Skeletal muscle cell (primary cell): ENCODE data around the gene SIGLEC1.

ENCODE experiments used
- DNase-seq: peaks from one replicate; pipeline ENCODE4 v3.0.0-alpha.2; 2010; ENCODE audit warnings: low read depth
- H3K4me3 ChIP-seq: 2 replicates; pipeline ENCODE4 v1.5.1; 2011; ENCODE audit warnings: low read depth, mild to moderate bottlenecking, control low read depth, low read length, moderate library complexity

SIGLEC1 gene

GRCh38 chr20:3705970-3706739 lies 6.2 kb downstream of the SIGLEC1 start:
- DNase-seq: no peak
- H3K4me3 ChIP-seq: no peak overlapping the region

GRCh38 chr20:3705491-3705969 lies 6.9 kb downstream of the SIGLEC1 start:
- H3K4me3 ChIP-seq: no peak overlapping the region
- no peak for DNase-seq

GRCh38 chr20:3704087-3704486 lies 8.3 kb downstream of the SIGLEC1 start:
- no peak for DNase-seq
- no peak overlapping the region for H3K4me3 ChIP-seq

- no peak overlapping the region for H3K4me3 ChIP-seq
- no peak for DNase-seq
Measured at GRCh38 chr20:3702611-3703391, 9.6 kb downstream of the SIGLEC1 start.

GRCh38 chr20:3701061-3701998 lies 11.1 kb downstream of the SIGLEC1 start:
- DNase-seq: no peak
- H3K4me3 ChIP-seq: no peak overlapping the region

- DNase-seq: no peak
- no peak overlapping the region for H3K4me3 ChIP-seq
Measured at GRCh38 chr20:3699037-3699436, 13.4 kb downstream of the SIGLEC1 start.

GRCh38 chr20:3698591-3699001 lies 13.8 kb downstream of the SIGLEC1 start:
- no peak overlapping the region for H3K4me3 ChIP-seq
- no peak for DNase-seq

- no peak overlapping the region for H3K4me3 ChIP-seq
- DNase-seq: no peak
Measured at GRCh38 chr20:3697588-3698305, 14.7 kb downstream of the SIGLEC1 start.

- H3K4me3 ChIP-seq: no peak overlapping the region
- DNase-seq: no peak
Measured at GRCh38 chr20:3696745-3697587, 15.4 kb downstream of the SIGLEC1 start.

- H3K4me3 ChIP-seq: no peak overlapping the region
- DNase-seq: no peak
Measured at GRCh38 chr20:3696200-3696599, 16.2 kb downstream of the SIGLEC1 start.

- H3K4me3 ChIP-seq: no peak overlapping the region
- no peak for DNase-seq
Measured at GRCh38 chr20:3694864-3695263, 17.5 kb downstream of the SIGLEC1 start.

- no peak for DNase-seq
- no peak overlapping the region for H3K4me3 ChIP-seq
Measured at GRCh38 chr20:3693376-3693775, 19.0 kb downstream of the SIGLEC1 start.

- H3K4me3 ChIP-seq: no peak overlapping the region
- no peak for DNase-seq
Measured at GRCh38 chr20:3692706-3693294, 19.6 kb downstream of the SIGLEC1 start.

GRCh38 chr20:3691897-3692296 lies 20.5 kb downstream of the SIGLEC1 start:
- no peak for DNase-seq

GRCh38 chr20:3691306-3691705 lies 21.1 kb downstream of the SIGLEC1 start:
- no peak for DNase-seq
- no peak overlapping the region for H3K4me3 ChIP-seq

More at GRCh38 chr20:3691897-3692296, 20.5 kb downstream of the SIGLEC1 start:
- no peak overlapping the region for H3K4me3 ChIP-seq

GRCh38 chr20:3690413-3690812 lies 22.0 kb downstream of the SIGLEC1 start:
- no peak for DNase-seq
- H3K4me3 ChIP-seq: no peak overlapping the region

GRCh38 chr20:3689978-3690377 lies 22.4 kb downstream of the SIGLEC1 start:
- H3K4me3 ChIP-seq: no peak overlapping the region
- no peak for DNase-seq

- DNase-seq: no peak
Measured at GRCh38 chr20:3687655-3688054, 24.7 kb downstream of the SIGLEC1 start.

More at GRCh38 chr20:3687655-3688054, 24.7 kb downstream of the SIGLEC1 start:
- H3K4me3 ChIP-seq: no peak overlapping the region
